DOHH2 (cell line): ENCODE results near the gene IQCB1.

Source experiments
- EZH2phosphoT487 ChIP-seq: fragments of 200-600 bp; sonication (generic); IDR thresholded peaks from 2 replicates; pipeline ENCODE4 v1.6.1; 2017; ENCODE audit warnings: borderline replicate concordance, mild to moderate bottlenecking, antibody characterized with exemption, low read length, moderate library complexity, mixed read lengths
- TF ChIP-seq, protein P1 (sequence below): fragments of 200-600 bp; sonication (generic); IDR thresholded peaks from one replicate; pipeline ENCODE4 v1.5.1; 2014; ENCODE audit warnings: antibody characterized with exemption, mild to moderate bottlenecking, low read depth, low read length; ENCODE audit not compliant: poor library complexity, severe bottlenecking

DNA sequence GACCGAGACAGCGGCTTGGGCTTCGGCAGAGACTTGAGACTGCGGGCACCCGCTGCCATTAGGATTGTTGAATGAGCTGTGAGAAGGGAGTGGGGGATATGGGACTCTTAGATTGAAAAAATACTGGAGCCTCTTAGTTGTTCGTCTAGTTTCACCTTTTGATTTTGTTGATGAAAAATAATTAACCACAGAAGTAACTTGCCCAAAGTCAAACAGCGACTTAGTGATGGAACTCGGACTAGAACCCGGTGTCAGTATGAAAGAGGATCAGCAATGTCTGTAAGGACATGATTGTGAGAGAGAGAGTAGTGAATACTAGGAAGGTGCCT, 84.8 kb downstream of the IQCB1 start:
- TF ChIP-seq, protein P1, sequence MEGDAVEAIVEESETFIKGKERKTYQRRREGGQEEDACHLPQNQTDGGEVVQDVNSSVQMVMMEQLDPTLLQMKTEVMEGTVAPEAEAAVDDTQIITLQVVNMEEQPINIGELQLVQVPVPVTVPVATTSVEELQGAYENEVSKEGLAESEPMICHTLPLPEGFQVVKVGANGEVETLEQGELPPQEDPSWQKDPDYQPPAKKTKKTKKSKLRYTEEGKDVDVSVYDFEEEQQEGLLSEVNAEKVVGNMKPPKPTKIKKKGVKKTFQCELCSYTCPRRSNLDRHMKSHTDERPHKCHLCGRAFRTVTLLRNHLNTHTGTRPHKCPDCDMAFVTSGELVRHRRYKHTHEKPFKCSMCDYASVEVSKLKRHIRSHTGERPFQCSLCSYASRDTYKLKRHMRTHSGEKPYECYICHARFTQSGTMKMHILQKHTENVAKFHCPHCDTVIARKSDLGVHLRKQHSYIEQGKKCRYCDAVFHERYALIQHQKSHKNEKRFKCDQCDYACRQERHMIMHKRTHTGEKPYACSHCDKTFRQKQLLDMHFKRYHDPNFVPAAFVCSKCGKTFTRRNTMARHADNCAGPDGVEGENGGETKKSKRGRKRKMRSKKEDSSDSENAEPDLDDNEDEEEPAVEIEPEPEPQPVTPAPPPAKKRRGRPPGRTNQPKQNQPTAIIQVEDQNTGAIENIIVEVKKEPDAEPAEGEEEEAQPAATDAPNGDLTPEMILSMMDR, result no peak
- no peak for TF ChIP-seq EZH2phosphoT487
